ENCODE measurements around the gene POGLUT3. TPM values are rescaled to one million over a fixed set of nuclear protein-coding genes. Genes with fewer than 3 reads are reported as not detected.

POGLUT3 gene, protein sequence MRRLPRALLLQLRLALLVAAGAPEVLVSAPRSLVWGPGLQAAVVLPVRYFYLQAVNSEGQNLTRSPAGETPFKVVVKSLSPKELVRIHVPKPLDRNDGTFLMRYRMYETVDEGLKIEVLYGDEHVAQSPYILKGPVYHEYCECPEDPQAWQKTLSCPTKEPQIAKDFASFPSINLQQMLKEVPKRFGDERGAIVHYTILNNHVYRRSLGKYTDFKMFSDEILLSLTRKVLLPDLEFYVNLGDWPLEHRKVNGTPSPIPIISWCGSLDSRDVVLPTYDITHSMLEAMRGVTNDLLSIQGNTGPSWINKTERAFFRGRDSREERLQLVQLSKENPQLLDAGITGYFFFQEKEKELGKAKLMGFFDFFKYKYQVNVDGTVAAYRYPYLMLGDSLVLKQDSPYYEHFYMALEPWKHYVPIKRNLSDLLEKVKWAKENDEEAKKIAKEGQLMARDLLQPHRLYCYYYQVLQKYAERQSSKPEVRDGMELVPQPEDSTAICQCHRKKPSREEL
- total RNA-seq (ENCODE audit: low replicate concordance), result 20.3 and 68.1 TPM in 2 replicates

DNA sequence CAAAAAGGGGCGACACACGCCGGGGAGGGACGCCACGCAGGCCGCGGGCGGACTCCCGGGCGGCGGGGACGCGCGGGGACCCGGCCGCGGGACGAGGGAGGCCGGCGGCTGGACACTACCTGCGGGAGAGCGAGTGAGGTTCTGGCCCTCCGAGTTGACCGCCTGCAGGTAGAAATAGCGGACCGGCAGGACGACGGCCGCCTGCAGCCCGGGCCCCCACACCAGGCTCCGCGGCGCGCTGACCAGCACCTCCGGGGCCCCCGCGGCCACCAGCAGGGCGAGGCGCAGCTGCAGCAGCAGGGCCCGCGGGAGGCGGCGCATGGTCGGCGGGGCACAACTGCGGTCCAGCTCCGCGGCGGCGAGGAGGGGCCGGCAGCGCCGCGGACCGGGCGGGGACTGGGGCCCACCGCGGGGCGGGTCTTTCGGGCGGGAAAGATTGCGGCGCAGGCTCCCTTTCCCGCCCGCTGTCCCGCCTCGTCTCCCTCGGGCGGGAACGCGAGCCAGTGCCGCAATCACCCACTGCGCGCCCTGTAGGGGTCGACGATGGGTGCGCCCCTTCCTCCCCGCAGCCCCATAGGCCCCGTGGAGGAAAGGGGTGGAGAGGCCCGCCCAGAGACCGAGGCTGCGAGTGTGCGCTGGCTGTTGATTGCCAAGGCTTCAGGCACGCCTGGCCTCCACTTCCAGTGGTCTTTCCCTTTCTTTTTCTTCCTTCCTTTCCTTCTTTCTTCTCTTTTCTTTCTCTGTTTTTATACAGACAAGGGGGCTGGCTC lies at the start of gene POGLUT3:
POGLUT3 (minus strand) TSS at position 339 of the 770 bp plus-strand sequence; CDS start at position 321, 18 bp downstream.
- TF ChIP-seq, protein P1, sequence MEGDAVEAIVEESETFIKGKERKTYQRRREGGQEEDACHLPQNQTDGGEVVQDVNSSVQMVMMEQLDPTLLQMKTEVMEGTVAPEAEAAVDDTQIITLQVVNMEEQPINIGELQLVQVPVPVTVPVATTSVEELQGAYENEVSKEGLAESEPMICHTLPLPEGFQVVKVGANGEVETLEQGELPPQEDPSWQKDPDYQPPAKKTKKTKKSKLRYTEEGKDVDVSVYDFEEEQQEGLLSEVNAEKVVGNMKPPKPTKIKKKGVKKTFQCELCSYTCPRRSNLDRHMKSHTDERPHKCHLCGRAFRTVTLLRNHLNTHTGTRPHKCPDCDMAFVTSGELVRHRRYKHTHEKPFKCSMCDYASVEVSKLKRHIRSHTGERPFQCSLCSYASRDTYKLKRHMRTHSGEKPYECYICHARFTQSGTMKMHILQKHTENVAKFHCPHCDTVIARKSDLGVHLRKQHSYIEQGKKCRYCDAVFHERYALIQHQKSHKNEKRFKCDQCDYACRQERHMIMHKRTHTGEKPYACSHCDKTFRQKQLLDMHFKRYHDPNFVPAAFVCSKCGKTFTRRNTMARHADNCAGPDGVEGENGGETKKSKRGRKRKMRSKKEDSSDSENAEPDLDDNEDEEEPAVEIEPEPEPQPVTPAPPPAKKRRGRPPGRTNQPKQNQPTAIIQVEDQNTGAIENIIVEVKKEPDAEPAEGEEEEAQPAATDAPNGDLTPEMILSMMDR (IDR thresholded peaks at IDR 0.05; ENCODE audit: insufficient read depth, low read length), result no peak
- peak within 1 kb of the TSS; percentile 68 for H3K4me3 ChIP-seq (ENCODE audit: low read depth, low read length)
- peak; percentile 28 for DNase-seq (ENCODE audit: low read depth)

DNA sequence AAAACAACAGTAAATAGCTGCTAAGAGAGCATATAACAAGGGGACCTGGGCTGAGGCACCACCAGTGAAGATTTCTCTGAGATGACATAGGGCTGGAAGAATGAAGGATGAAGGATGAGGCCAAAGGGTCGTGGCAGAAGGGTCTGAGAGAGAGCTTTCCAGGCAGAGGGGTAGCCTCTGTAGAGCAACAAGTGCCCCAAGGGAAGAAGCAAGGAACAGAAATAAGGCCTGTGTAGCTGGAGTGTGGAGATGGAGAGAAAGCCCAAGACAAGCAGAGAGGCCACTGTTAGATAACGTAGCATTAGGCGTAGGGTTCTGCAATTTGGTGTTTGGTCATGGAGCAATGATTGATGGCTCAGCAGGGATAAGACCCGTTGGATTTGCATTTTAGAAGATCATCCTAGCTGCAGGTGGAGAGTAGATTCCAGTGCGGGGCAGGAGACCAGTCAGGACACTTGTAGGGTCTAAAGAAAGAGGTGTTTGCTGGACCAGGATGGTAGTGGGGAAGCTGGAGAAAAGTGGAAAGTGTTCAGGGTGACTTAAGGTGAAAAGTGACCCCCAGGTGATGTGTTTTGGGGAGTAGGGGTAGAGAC lies 47.8 kb upstream of the POGLUT3 start:
- DNase-seq (ENCODE audit: low read depth), result no peak
- TF ChIP-seq, protein P1 (IDR thresholded peaks at IDR 0.05; ENCODE audit: insufficient read depth, low read length), result no peak
- no peak overlapping the region for H3K4me3 ChIP-seq (ENCODE audit: low read depth, low read length)

DNA sequence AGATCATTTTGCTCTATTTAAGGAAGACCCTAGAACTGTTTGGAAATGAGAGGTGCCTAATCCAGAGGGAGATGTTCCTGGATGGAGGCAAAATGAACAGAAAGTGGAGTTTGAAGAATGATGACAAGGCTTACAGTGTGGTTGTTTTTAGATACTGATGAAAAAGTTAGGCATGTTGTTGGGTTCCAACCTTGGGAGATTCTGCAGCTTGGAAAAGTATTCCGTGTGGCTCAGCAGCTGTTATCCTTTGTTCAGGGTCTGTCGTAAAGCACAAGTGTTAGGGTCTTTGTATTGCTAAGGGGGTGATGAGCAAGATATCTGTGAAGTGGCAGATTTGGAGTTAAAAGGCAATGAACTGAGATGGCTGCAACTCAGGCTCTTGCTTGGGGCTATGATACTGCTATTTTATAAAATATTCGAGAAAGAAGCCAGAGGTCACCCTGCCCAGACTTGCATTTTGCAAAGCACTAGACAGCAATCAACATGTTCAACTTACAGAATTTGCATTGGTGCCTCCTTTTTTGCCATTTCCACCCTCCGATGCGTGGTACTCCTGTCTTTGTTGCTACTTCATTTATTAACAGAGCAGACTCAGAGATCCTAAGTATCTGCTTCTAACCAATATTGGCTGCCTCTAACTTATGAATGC lies 45.3 kb upstream of the POGLUT3 start:
- no peak for DNase-seq (ENCODE audit: low read depth)
- no peak overlapping the region for H3K4me3 ChIP-seq (ENCODE audit: low read depth, low read length)
- TF ChIP-seq, protein P1 (IDR thresholded peaks at IDR 0.05; ENCODE audit: insufficient read depth, low read length), result no peak

DNA sequence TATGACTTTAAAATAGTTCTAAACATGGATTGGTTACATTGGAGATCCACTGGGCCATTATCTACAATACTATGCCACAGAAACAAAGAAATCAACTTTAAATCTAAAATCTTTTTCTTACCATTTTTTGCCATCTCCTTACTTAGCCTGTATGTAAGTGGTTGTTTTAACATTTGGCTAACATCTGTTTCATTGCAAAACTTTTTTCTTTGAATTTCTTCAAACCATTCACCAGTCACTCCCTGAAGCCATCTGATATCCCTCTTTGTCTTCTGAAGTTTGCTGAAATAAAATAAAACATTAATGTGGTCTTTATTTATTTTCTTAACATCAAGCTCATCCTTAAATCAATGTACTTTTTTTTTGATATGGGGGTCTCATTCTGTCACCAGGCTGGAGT lies 43.3 kb upstream of the POGLUT3 start:
- TF ChIP-seq, protein P1 (IDR thresholded peaks at IDR 0.05; ENCODE audit: insufficient read depth, low read length), result no peak
- no peak overlapping the region for H3K4me3 ChIP-seq (ENCODE audit: low read depth, low read length)
- no peak for DNase-seq (ENCODE audit: low read depth)

DNA sequence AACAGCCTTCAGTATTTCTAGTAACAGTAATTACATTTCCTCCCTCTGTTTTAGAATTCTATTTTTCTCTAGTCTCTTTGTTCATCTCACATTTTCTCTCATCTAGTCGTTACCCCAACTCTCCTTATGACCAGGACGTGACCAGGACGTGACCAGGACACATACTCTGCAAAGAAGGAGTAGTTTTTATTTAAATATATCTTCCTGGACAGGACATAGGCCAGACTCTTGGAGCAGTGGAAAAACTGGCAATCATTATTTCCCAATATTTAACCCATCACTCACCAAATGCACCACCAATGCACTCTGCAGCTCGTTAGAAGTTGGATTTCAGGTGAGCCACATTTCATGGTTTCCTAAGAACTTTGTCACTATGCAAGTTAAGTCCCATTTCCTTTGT lies 40.3 kb upstream of the POGLUT3 start:
- H3K4me3 ChIP-seq (ENCODE audit: low read depth, low read length), result no peak overlapping the region
- TF ChIP-seq, protein P1 (IDR thresholded peaks at IDR 0.05; ENCODE audit: insufficient read depth, low read length), result no peak
- no peak for DNase-seq (ENCODE audit: low read depth)

DNA sequence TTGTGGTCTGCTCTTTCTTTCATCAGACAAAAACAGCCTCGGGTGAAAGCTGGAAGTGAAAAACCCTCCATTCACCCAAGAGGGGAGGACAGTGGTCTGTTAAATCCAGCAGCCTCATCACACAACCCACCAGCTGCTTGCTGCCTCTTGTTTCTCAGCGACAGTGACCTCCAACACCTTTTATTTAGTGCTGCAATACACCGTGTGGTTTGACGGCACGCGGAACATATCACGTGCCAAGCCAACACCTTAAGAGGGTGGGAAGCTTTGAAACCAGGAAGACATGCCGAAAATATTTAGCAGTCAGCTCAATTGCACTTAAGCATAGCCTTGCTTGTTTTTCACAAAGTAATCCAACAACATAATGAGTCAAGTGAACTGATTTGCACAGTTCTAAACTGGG lies 39.8 kb upstream of the POGLUT3 start:
- TF ChIP-seq, protein P1 (IDR thresholded peaks at IDR 0.05; ENCODE audit: insufficient read depth, low read length), result no peak
- DNase-seq (ENCODE audit: low read depth), result no peak
- H3K4me3 ChIP-seq (ENCODE audit: low read depth, low read length), result no peak overlapping the region
